GM23248 (cell line): Measurements from ENCODE around the gene EXOC2.

Experiments used
- EZH2 ChIP-seq: fragments of 200-600 bp; sonication (generic); IDR thresholded peaks from 2 replicates; pipeline ENCODE4 v1.6.1; 2018; ENCODE audit warnings: antibody characterized with exemption, mild to moderate bottlenecking; ENCODE audit not compliant: insufficient read depth, poor library complexity, severe bottlenecking
- EZH2phosphoT487 ChIP-seq: fragments of 200-600 bp; sonication (generic); IDR thresholded peaks from 2 replicates; pipeline ENCODE4 v1.6.1; 2018; ENCODE audit warnings: antibody characterized with exemption, moderate library complexity, mild to moderate bottlenecking, low read depth; ENCODE audit not compliant: insufficient read depth

GRCh38 chr6:487956-488355 is 205.0 kb downstream of the EXOC2 start:
- TF ChIP-seq EZH2phosphoT487, result no peak
- no peak for TF ChIP-seq EZH2
